SK-N-SH (cell line): Measurements from ENCODE around the gene CES1. TPM values are rescaled to one million over a fixed set of nuclear protein-coding genes. Genes with fewer than 3 reads are reported as not detected.

ENCODE experiments used
- CTCF ChIA-PET: fragments of 300-600, 350-600 bp; formaldehyde crosslinking; extraction: SDS; loops from one replicate; lab custom pipeline; 2021; lab: Yijun Ruan, JAX
- POLR2A ChIA-PET: fragments of 350-600 bp; sonication (Branson Sonifier 250); formaldehyde crosslinking; extraction: SDS; loops from one replicate; lab custom pipeline; 2020; ENCODE audit warnings: antibody characterized with exemption, inconsistent platforms; lab: Yijun Ruan, JAX
- DNase-seq: peaks from one replicate; pipeline ENCODE4 v3.0.0; 2012
- H2AFZ ChIP-seq: fragments of 200-600 bp; sonication (generic); 2 replicates; pipeline ENCODE4 v1.8.1; 2016; ENCODE audit warnings: antibody characterized with exemption, mild to moderate bottlenecking, low read depth
- H3F3A ChIP-seq: fragments of 200-600 bp; sonication (generic); replicated peaks from 2 replicates; pipeline ENCODE3; 2016; ENCODE audit warnings: antibody characterized with exemption, mild to moderate bottlenecking; ENCODE audit not compliant: insufficient read depth
- H3K27ac ChIP-seq, 2 experiments: fragments of 200-500 bp in 1 of 2; fragments of 200-600 bp in 1 of 2; sonication (Bioruptor generic) in 1 of 2; sonication (generic), shearing (Covaris generic) in 1 of 2; 2 replicates each; pipeline versions ENCODE4 v1.5.1 to v1.6.1; 2014 to 2016; ENCODE audit warnings: low read depth in 2 of 2, inconsistent platforms in 1 of 2, low read length in 1 of 2, mild to moderate bottlenecking in 1 of 2, mixed read lengths in 1 of 2
- H3K27me3 ChIP-seq: fragments of 200-600 bp; sonication (generic), shearing (Covaris generic); 2 replicates; pipeline ENCODE4 v1.6.1; 2016; ENCODE audit warnings: mixed run types; ENCODE audit not compliant: insufficient read depth
- H3K36me3 ChIP-seq, 2 experiments: fragments of 200-500 bp in 1 of 2; fragments of 200-600 bp in 1 of 2; sonication (Bioruptor generic) in 1 of 2; sonication (generic) in 1 of 2; replicated peaks in 1 of 2; 2 replicates each; pipeline versions ENCODE3 to v1.5.1; 2014 to 2016; ENCODE audit warnings: low read length in 1 of 2, mild to moderate bottlenecking in 1 of 2; ENCODE audit not compliant: insufficient read depth in 2 of 2, control insufficient read depth in 1 of 2
- H3K4me1 ChIP-seq, 2 experiments: fragments of 200-500 bp in 1 of 2; fragments of 200-600 bp in 1 of 2; sonication (Bioruptor generic) in 1 of 2; sonication (generic), shearing (Covaris generic) in 1 of 2; 2 replicates each; pipeline versions ENCODE4 v1.5.1 to v1.6.1; 2014 to 2016; ENCODE audit warnings: low read depth in 1 of 2, low read length in 1 of 2, mixed run types in 1 of 2; ENCODE audit not compliant: insufficient read depth in 2 of 2, control insufficient read depth in 1 of 2
- H3K4me2 ChIP-seq: fragments of 200-600 bp; sonication (generic), shearing (Covaris generic); 2 replicates; pipeline ENCODE4 v1.6.1; 2017; ENCODE audit warnings: mixed run types
- H3K4me3 ChIP-seq, 2 experiments: fragments of 200-500 bp in 1 of 2; fragments of 200-600 bp in 1 of 2; sonication (Bioruptor generic) in 1 of 2; sonication (generic), shearing (Covaris generic) in 1 of 2; 2 replicates each; pipeline versions ENCODE4 v1.5.1 to v1.8.1; 2014 to 2016; ENCODE audit warnings: low read depth in 2 of 2, inconsistent platforms in 1 of 2, low read length in 1 of 2, mild to moderate bottlenecking in 1 of 2, mixed read lengths in 1 of 2, moderate library complexity in 1 of 2
- H3K79me2 ChIP-seq: fragments of 200-600 bp; sonication (generic); 2 replicates; pipeline ENCODE4 v1.8.1; 2017; ENCODE audit warnings: mild to moderate bottlenecking; ENCODE audit not compliant: insufficient read depth
- H3K9ac ChIP-seq: fragments of 200-600 bp; sonication (generic); 2 replicates; pipeline ENCODE4 v1.6.1; 2017; ENCODE audit warnings: mixed run types
- H3K9me2 ChIP-seq: fragments of 200-600 bp; sonication (generic); 2 replicates; pipeline ENCODE4 v1.6.1; 2017; ENCODE audit warnings: mixed run types
- H3K9me3 ChIP-seq: fragments of 200-600 bp; sonication (generic); 2 replicates; pipeline ENCODE4 v1.6.1; 2017; ENCODE audit warnings: mixed run types, mild to moderate bottlenecking, moderate library complexity
- H4K20me1 ChIP-seq: fragments of 200-600 bp; sonication (generic); 2 replicates; pipeline ENCODE4 v1.6.1; 2017; ENCODE audit warnings: mild to moderate bottlenecking, mixed run types; ENCODE audit not compliant: insufficient read depth
- FOXJ3 ChIP-seq: sonication (generic); formaldehyde crosslinking; IDR thresholded peaks from 2 replicates; pipeline ENCODE4 v1.5.1; 2020; ENCODE audit warnings: mild to moderate bottlenecking, missing genetic modification reagents
- FOXM1 ChIP-seq: IDR thresholded peaks from 2 replicates; pipeline ENCODE4 v1.4.0; 2012; ENCODE audit warnings: low read depth, mild to moderate bottlenecking
- GABPA ChIP-seq: IDR thresholded peaks from 2 replicates; pipeline ENCODE4 v1.4.0; 2012; ENCODE audit warnings: low read depth, mild to moderate bottlenecking
- JUND ChIP-seq: IDR thresholded peaks from 2 replicates; pipeline ENCODE4 v1.4.0; 2012
- MEF2A ChIP-seq: IDR thresholded peaks from 2 replicates; pipeline ENCODE4 v1.4.0; 2012; ENCODE audit warnings: low read depth, borderline replicate concordance
- MXI1 ChIP-seq: IDR thresholded peaks from 2 replicates; pipeline ENCODE4 v1.6.1; 2012; ENCODE audit warnings: mild to moderate bottlenecking, low read depth, low read length, improper control_type of control experiment
- NFIC ChIP-seq: IDR thresholded peaks from 2 replicates; pipeline ENCODE4 v1.4.0; 2012; ENCODE audit warnings: borderline replicate concordance
- PBX3 ChIP-seq: IDR thresholded peaks from 2 replicates; pipeline ENCODE4; 2012
- RAD21 ChIP-seq: IDR thresholded peaks from 2 replicates; pipeline ENCODE4 v1.6.1; 2012; ENCODE audit warnings: mild to moderate bottlenecking, low read length
- RCOR1 ChIP-seq: fragments of 150-350 bp; IDR thresholded peaks from 2 replicates; pipeline ENCODE4 v1.6.1; 2017; ENCODE audit warnings: antibody characterized with exemption, low read length
- REST ChIP-seq: IDR thresholded peaks from 2 replicates; pipeline ENCODE4 v1.6.1; 2012; ENCODE audit warnings: mild to moderate bottlenecking, low read depth, low read length, moderate library complexity
- RXRA ChIP-seq: IDR thresholded peaks from 2 replicates; pipeline ENCODE4 v1.4.0; 2012; ENCODE audit warnings: low read depth, mild to moderate bottlenecking, borderline replicate concordance
- SIN3A ChIP-seq: IDR thresholded peaks from 2 replicates; pipeline ENCODE4 v1.6.1; 2012; ENCODE audit warnings: low read depth, mild to moderate bottlenecking, low read length, moderate library complexity, borderline replicate concordance
- WGBS: methylation state at CpG from one replicate; pipeline ENCODE4 v1.1.6; 2017; ENCODE audit warnings: low lambda C conversion rate; 5-methylcytosine and 5-hydroxymethylcytosine counted together
- polyA plus RNA-seq, 3 experiments: library from polyadenylated mRNA; depleted of rRNA; stranded (reverse); fragments of >200 nt; gene quantifications; 2 replicates each; pipeline ENCODE4 v1.2.3, GENCODE V29; 2012

Gene CES1
- polyA plus RNA-seq, 1 of the 3 experiments (the other 2 are of a cell fraction) = not detected

- CTCF ChIA-PET = no interaction called here
- no peak overlapping the region for H3K4me3 ChIP-seq
- H3K4me1 ChIP-seq = no peaks in the 10 kb centered on the region; a peak in 1 of 4 replicates
Observed at GRCh38 chr16:55853114-55853513, 20.2 kb upstream of the CES1 start.

GRCh38 chr16:55849536-55849935 is 16.6 kb upstream of the CES1 start:
- no peak for TF ChIP-seq MXI1
- no peak for TF ChIP-seq FOXM1
- no peak for TF ChIP-seq GABPA
- TF ChIP-seq PBX3 = no peak
- no peak for TF ChIP-seq RXRA
- TF ChIP-seq RCOR1 = no peak
- TF ChIP-seq MEF2A = no peak
- TF ChIP-seq SIN3A = no peak
- no peak for TF ChIP-seq RAD21
- no peak for TF ChIP-seq NFIC
- no peak for TF ChIP-seq FOXJ3 (CRISPR knock-in tag)
- no peak for TF ChIP-seq JUND
- Histone ChIP-seq H3K9me3 (no peaks in the 10 kb centered on the region), H4K20me1 (no peaks in the 10 kb centered on the region), H3K27me3 (no peaks in the 10 kb centered on the region), H3K36me3 (no peaks in the 10 kb centered on the region), H2AFZ (no peak overlapping the region), H3K27ac (no peak overlapping the region), H3K9me2 (no peaks in the 10 kb centered on the region), H3K4me1 (no peaks in the 10 kb centered on the region), H3K4me2 (no peak overlapping the region), H3F3A (no peaks in the 10 kb centered on the region), H3K4me3 (no peak overlapping the region), H3K9ac (no peak overlapping the region), H3K79me2 (no peaks in the 10 kb centered on the region)
- CTCF ChIA-PET = interaction anchor here (0.8 to 1.1 kb wide), 2 partner anchors 137 to 385 kb away, joined by 3 to 5 read pairs; no protein-coding TSS in a partner anchor
- 60% methylated on average over 13 of the region's 13 CpGs for WGBS
- DNase-seq = no peak
- POLR2A ChIA-PET = no interaction called here

More at GRCh38 chr16:55853114-55853513, 20.2 kb upstream of the CES1 start:
- no peaks in the 10 kb centered on the region for H3F3A ChIP-seq
- H3K9ac ChIP-seq = no peak overlapping the region
- no peaks in the 10 kb centered on the region for H4K20me1 ChIP-seq
- POLR2A ChIA-PET = no interaction called here
- H3K79me2 ChIP-seq = no peaks in the 10 kb centered on the region
- no peaks in the 10 kb centered on the region for H3K36me3 ChIP-seq
- no peak overlapping the region for H3K4me2 ChIP-seq
- TF ChIP-seq PBX3 = no peak
- TF ChIP-seq REST = no peak
- 23% methylated on average over 3 of the region's 3 CpGs for WGBS
- no peak overlapping the region for H2AFZ ChIP-seq
- H3K27me3 ChIP-seq = no peaks in the 10 kb centered on the region
- H3K9me3 ChIP-seq = no peaks in the 10 kb centered on the region
- no peaks in the 10 kb centered on the region for H3K9me2 ChIP-seq
- no peak overlapping the region for H3K27ac ChIP-seq
- no peak for DNase-seq
